Measurements from ENCODE around the gene ZNF200. TPM values are rescaled to one million over a fixed set of nuclear protein-coding genes. Genes with fewer than 3 reads are reported as not detected.

The ZNF200 gene
- total RNA-seq, 3 donors from 2014 or later: 3.5 to 11.1 (median 9.2) TPM

GRCh38 chr16:3249020-3249419 lies 14.1 kb upstream of the ZNF200 start:
- intact Hi-C loops (cut with DNase I; ENCODE audit: low total_unique reads): loop anchor here (2.0 kb wide), 1 partner anchor 54 kb away; no protein-coding TSS in a partner anchor
- H3K9me3 ChIP-seq: no peaks in the 10 kb centered on the region
- H3K36me3 ChIP-seq: no peaks in the 10 kb centered on the region
- no peak overlapping the region for H3K27ac ChIP-seq
- TF ChIP-seq POLR2AphosphoS5 (IDR thresholded peaks at IDR 0.05): no peak
- no peak for TF ChIP-seq POLR2A (IDR thresholded peaks at IDR 0.05)
- no peak for TF ChIP-seq CTCF (IDR thresholded peaks at IDR 0.05)
- H3K4me3 ChIP-seq: no peak overlapping the region
- peaks cover 0 to 3% of the 10 kb centered on the region in 2 donors for H3K27me3 ChIP-seq
- no peaks in the 10 kb centered on the region for H3K4me1 ChIP-seq
- DNase-seq (ENCODE audit: low spot score in 2 of 2): no peak

- H3K27me3 ChIP-seq: peaks cover 0 to 7% of the 10 kb centered on the region in 2 donors
- no peak for DNase-seq (ENCODE audit: low spot score in 2 of 2)
- TF ChIP-seq CTCF (IDR thresholded peaks at IDR 0.05): no peak
- TF ChIP-seq POLR2AphosphoS5 (IDR thresholded peaks at IDR 0.05): no peak
- no peak for TF ChIP-seq POLR2A (IDR thresholded peaks at IDR 0.05)
- H3K9me3 ChIP-seq: no peaks in the 10 kb centered on the region
- intact Hi-C loops (cut with DNase I; ENCODE audit: low total_unique reads): loop anchor here (2.0 kb wide), 1 partner anchor 54 kb away; no protein-coding TSS in a partner anchor
- H3K27ac ChIP-seq: no peak overlapping the region
- H3K4me3 ChIP-seq: no peak overlapping the region
- no peaks in the 10 kb centered on the region for H3K4me1 ChIP-seq
- H3K36me3 ChIP-seq: no peaks in the 10 kb centered on the region
These were observed 13.6 kb upstream of the ZNF200 start for GRCh38 chr16:3248596-3248995.

- no peak for TF ChIP-seq CTCF (IDR thresholded peaks at IDR 0.05)
- TF ChIP-seq POLR2A (IDR thresholded peaks at IDR 0.05): no peak
- no peak for TF ChIP-seq POLR2AphosphoS5 (IDR thresholded peaks at IDR 0.05)
- Histone ChIP-seq H3K36me3 (no peaks in the 10 kb centered on the region), H3K4me1 (no peaks in the 10 kb centered on the region), H3K9me3 (no peaks in the 10 kb centered on the region), H3K4me3 (no peak overlapping the region), H3K27ac (no peak overlapping the region), H3K27me3 (peaks cover 0 to 7% of the 10 kb centered on the region in 2 donors)
- intact Hi-C loops (cut with DNase I; ENCODE audit: low total_unique reads): no loop called here
- DNase-seq (ENCODE audit: low spot score in 2 of 2): no peak
These were observed 11.9 kb upstream of the ZNF200 start for GRCh38 chr16:3246876-3247275.

GRCh38 chr16:3246002-3246401 lies 11.0 kb upstream of the ZNF200 start:
- no peaks in the 10 kb centered on the region for H3K36me3 ChIP-seq
- no peak overlapping the region for H3K4me3 ChIP-seq
- peaks cover 0 to 7% of the 10 kb centered on the region in 2 donors for H3K27me3 ChIP-seq
- DNase-seq (ENCODE audit: low spot score in 2 of 2): no peak
- intact Hi-C loops (cut with DNase I; ENCODE audit: low total_unique reads): no loop called here
- no peaks in the 10 kb centered on the region for H3K9me3 ChIP-seq
- TF ChIP-seq POLR2A (IDR thresholded peaks at IDR 0.05): no peak
- TF ChIP-seq POLR2AphosphoS5 (IDR thresholded peaks at IDR 0.05): no peak
- H3K4me1 ChIP-seq: no peaks in the 10 kb centered on the region
- no peak overlapping the region for H3K27ac ChIP-seq

GRCh38 chr16:3243882-3244281 lies 8.9 kb upstream of the ZNF200 start:
- Histone ChIP-seq H3K9me3 (no peaks in the 10 kb centered on the region), H3K36me3 (no peaks in the 10 kb centered on the region), H3K4me1 (no peaks in the 10 kb centered on the region), H3K27ac (no peak overlapping the region), H3K4me3 (no peak overlapping the region), H3K27me3 (peaks cover 0 to 7% of the 10 kb centered on the region in 2 donors)
- DNase-seq (ENCODE audit: low spot score in 2 of 2): no peak
- no peak for TF ChIP-seq POLR2A (IDR thresholded peaks at IDR 0.05)
- no peak for TF ChIP-seq POLR2AphosphoS5 (IDR thresholded peaks at IDR 0.05)
- TF ChIP-seq CTCF (IDR thresholded peaks at IDR 0.05): no peak
- intact Hi-C loops (cut with DNase I; ENCODE audit: low total_unique reads): no loop called here

- peaks cover 0 to 7% of the 10 kb centered on the region in 2 donors for H3K27me3 ChIP-seq
- H3K4me1 ChIP-seq: no peaks in the 10 kb centered on the region
- no peak for DNase-seq (ENCODE audit: low spot score in 2 of 2)
- H3K4me3 ChIP-seq: no peak overlapping the region
- TF ChIP-seq POLR2A (IDR thresholded peaks at IDR 0.05) (no peak), CTCF (IDR thresholded peaks at IDR 0.05) (no peak), POLR2AphosphoS5 (IDR thresholded peaks at IDR 0.05) (no peak)
- no peaks in the 10 kb centered on the region for H3K9me3 ChIP-seq
- intact Hi-C loops (cut with DNase I; ENCODE audit: low total_unique reads): no loop called here
- no peaks in the 10 kb centered on the region for H3K36me3 ChIP-seq
- no peak overlapping the region for H3K27ac ChIP-seq
These were observed 7.8 kb upstream of the ZNF200 start for GRCh38 chr16:3242709-3243108.
